RWPE2 (cell line): ENCODE results near the gene PXT1.

Source experiments
- ATAC-seq: fragments of 200-7000 bp; cut with Tn5 transposase; 3 replicates; pipeline ENCODE4 v1.9.1; 2021; ENCODE audit warnings: low read depth
- DNase-seq: peaks from one replicate; pipeline ENCODE4 v3.0.0-alpha.2; 2020; ENCODE audit warnings: low spot score
- H3K27ac ChIP-seq: fragments of 450-650 bp; 2 replicates; pipeline ENCODE4 v1.5.1; 2017; ENCODE audit warnings: mild to moderate bottlenecking; ENCODE audit not compliant: poor library complexity, severe bottlenecking
- H3K27me3 ChIP-seq: fragments of 250-450 bp; sonication (Bioruptor Pico); 2 replicates; pipeline ENCODE4 v1.5.1; 2021; ENCODE audit warnings: mild to moderate bottlenecking, moderate library complexity; ENCODE audit not compliant: insufficient read depth, poor library complexity, severe bottlenecking
- H3K36me3 ChIP-seq: fragments of 250-450 bp; sonication (Bioruptor Pico); 2 replicates; pipeline ENCODE4 v1.5.1; 2020; ENCODE audit warnings: low read depth, mild to moderate bottlenecking, moderate library complexity
- H3K4me1 ChIP-seq: fragments of 250-450 bp; sonication (Bioruptor Pico); 2 replicates; pipeline ENCODE4 v1.5.1; 2021; ENCODE audit warnings: mild to moderate bottlenecking, moderate library complexity; ENCODE audit not compliant: insufficient read depth, poor library complexity, severe bottlenecking
- H3K4me3 ChIP-seq: fragments of 250-450 bp; sonication (Bioruptor Pico); 2 replicates; pipeline ENCODE4 v1.5.1; 2021; ENCODE audit warnings: mild to moderate bottlenecking, moderate library complexity; ENCODE audit not compliant: severe bottlenecking
- H3K9me3 ChIP-seq: fragments of 250-450 bp; sonication (Bioruptor Pico); 2 replicates; pipeline ENCODE4 v1.5.1; 2021; ENCODE audit warnings: mild to moderate bottlenecking, moderate library complexity; ENCODE audit not compliant: severe bottlenecking
- TF ChIP-seq, protein P1 (sequence below): fragments of 450-650 bp; IDR thresholded peaks from one replicate; pipeline ENCODE4 v1.5.1; 2017; ENCODE audit warnings: mild to moderate bottlenecking, moderate library complexity; ENCODE audit not compliant: poor library complexity, severe bottlenecking

The PXT1 gene

DNA sequence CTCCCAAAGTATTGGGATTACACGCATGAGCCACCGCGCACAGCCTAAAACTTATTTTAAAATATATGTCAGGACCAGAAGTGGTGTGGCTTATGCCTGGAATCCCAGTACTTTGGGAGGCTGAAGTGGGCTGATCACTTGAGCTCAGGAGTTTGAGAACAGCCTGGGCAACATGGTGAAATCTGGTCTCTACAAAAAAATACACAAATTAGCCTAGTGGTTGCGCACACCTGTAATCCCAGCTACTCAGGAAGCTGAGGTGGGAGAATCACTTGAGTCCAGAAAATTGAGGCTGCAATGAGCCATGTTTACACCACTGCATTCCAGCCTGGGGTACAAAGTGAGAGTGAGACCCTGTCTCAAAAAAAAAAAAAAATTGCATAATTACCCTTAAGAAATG, 13.7 kb downstream of the PXT1 start:
- no peaks in the 10 kb centered on the region for H3K27me3 ChIP-seq
- ATAC-seq: no peak
- H3K9me3 ChIP-seq: no peaks in the 10 kb centered on the region
- no peak overlapping the region for H3K4me3 ChIP-seq
- DNase-seq: no peak
- H3K4me1 ChIP-seq: peaks cover 19% of the 10 kb centered on the region
- TF ChIP-seq, protein P1, sequence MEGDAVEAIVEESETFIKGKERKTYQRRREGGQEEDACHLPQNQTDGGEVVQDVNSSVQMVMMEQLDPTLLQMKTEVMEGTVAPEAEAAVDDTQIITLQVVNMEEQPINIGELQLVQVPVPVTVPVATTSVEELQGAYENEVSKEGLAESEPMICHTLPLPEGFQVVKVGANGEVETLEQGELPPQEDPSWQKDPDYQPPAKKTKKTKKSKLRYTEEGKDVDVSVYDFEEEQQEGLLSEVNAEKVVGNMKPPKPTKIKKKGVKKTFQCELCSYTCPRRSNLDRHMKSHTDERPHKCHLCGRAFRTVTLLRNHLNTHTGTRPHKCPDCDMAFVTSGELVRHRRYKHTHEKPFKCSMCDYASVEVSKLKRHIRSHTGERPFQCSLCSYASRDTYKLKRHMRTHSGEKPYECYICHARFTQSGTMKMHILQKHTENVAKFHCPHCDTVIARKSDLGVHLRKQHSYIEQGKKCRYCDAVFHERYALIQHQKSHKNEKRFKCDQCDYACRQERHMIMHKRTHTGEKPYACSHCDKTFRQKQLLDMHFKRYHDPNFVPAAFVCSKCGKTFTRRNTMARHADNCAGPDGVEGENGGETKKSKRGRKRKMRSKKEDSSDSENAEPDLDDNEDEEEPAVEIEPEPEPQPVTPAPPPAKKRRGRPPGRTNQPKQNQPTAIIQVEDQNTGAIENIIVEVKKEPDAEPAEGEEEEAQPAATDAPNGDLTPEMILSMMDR: no peak
- no peak overlapping the region for H3K27ac ChIP-seq
- H3K36me3 ChIP-seq: no peaks in the 10 kb centered on the region

DNA sequence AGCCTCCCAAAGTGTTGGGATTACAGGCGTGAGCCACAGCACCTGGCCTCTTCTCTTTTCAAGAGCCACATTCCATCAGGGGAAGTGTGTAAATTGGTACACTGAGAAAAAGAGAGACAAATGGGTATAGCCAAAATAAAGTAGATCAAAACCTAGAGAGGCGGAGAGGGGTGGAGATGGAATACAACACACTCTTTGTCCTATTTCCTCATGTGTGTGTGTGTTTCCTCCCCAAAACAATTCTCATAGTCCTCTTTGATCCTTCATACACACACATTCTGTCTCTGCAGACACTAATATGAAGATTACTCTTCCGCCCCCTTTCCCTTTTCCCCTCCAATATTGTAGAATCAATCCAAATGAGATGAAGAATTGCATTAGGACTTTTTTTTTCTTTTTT, 16.0 kb downstream of the PXT1 start:
- TF ChIP-seq, protein P1: no peak
- no peak for DNase-seq

DNA sequence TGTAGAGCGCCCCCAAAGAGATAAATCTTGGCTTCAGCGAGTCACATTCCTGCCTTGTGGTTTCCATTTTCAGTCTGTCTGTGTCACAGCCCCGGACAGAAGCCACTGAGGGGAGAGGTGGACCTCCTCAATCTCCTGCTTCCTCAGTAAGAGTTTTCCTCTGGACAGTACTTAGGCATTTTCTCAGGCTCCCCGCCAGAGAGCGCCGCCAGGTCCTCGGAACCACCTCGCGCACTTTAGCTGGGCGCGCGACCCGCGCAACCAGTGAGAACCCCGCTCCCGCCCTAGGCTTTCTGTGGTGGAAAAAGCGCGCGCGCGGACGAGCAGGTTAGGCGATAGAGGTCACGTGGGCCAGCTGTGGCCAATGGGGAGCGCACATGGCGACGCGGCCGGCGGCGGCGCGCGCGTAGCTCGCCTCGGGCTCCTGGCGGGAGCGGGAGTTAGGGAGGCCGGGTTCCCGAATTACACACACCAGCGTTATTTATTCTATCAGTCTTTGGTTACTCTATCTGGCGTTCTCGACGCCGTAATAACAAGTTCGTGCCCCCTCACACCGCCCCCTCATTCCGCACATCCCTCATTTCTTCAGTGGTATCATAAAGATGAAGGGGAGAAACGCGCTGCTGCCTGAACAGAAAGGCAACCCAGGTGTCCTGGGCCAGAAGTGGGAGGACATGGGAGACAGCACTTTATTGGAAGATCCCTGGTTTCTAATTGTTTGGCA, 19.4 kb downstream of the PXT1 start:
- peak; percentile 99 for DNase-seq
- Histone ChIP-seq H3K36me3 (no peaks in the 10 kb centered on the region), H3K9me3 (no peaks in the 10 kb centered on the region), H3K27ac (peak overlapping the region; percentile 73), H3K27me3 (no peaks in the 10 kb centered on the region), H3K4me3 (peak overlapping the region; percentile 36), H3K4me1 (peaks cover 26% of the 10 kb centered on the region)
- ATAC-seq: peak; percentile 86
- TF ChIP-seq, protein P1: peak; percentile 89

More for the DNA sequence above, 16.0 kb downstream of the PXT1 start:
- no peaks in the 10 kb centered on the region for H3K9me3 ChIP-seq
- no peak overlapping the region for H3K4me3 ChIP-seq
- no peaks in the 10 kb centered on the region for H3K27me3 ChIP-seq
- H3K4me1 ChIP-seq: peaks cover 11% of the 10 kb centered on the region
- H3K36me3 ChIP-seq: no peaks in the 10 kb centered on the region
- no peak for ATAC-seq
- H3K27ac ChIP-seq: no peak overlapping the region

DNA sequence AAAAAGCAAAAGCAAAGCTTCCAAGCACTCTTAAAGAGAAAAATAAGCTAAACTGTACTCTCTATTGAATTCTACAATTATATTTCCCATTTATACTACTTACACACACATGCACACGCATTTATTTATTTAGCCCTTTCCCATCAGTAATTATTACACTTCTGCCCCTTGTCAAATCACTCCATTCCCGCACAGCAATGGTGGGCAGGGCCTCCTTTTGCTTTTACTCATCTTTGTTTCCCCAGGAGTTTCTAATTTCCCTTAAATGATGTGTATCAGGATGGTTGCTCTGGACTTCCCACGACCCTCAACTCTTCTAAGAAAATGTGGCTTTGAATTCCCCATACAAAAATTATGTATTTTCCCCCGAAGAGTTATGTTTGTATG, 19.9 kb downstream of the PXT1 start:
- TF ChIP-seq, protein P1: no peak
- peak overlapping the region; percentile 36 for H3K4me3 ChIP-seq
- H3K27ac ChIP-seq: peak overlapping the region; percentile 73
- no peaks in the 10 kb centered on the region for H3K36me3 ChIP-seq
- DNase-seq: no peak
- no peaks in the 10 kb centered on the region for H3K27me3 ChIP-seq
- peaks cover 26% of the 10 kb centered on the region for H3K4me1 ChIP-seq
- no peaks in the 10 kb centered on the region for H3K9me3 ChIP-seq
- no peak for ATAC-seq

DNA sequence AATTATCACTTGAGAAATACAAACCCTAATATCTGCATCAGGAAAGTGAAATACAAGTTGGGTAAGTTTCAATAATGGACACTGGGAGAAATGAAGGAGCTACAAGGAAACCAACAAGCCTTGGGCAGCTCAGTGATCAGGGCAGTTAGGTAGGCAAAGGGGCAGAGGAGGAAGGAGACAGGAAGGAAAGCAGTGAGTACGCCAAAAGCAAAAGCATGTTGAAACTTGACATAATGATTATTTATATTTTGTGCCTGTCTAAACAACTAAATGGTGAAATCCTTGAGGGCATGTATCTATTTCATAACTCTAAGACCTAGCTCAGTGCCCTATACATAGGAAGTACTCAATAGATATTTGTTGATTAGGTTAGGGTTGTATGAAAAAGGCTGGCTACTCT, 23.3 kb downstream of the PXT1 start:
- TF ChIP-seq, protein P1: no peak
- ATAC-seq (peak; percentile 44), DNase-seq (no peak)
- Histone ChIP-seq H3K4me1 (peaks cover 21% of the 10 kb centered on the region), H3K36me3 (no peaks in the 10 kb centered on the region), H3K9me3 (no peaks in the 10 kb centered on the region), H3K4me3 (no peak overlapping the region), H3K27ac (peak overlapping the region; percentile 46), H3K27me3 (no peaks in the 10 kb centered on the region)
